Spleen (tissue), 11 donors: ENCODE measurements around the gene HSF2BP. TPM values are rescaled to one million over a fixed set of nuclear protein-coding genes. Genes with fewer than 3 reads are reported as not detected.

Source experiments
- DNase-seq: peaks from one replicate; pipeline ENCODE4 v3.0.0-alpha.2; 2020
- H3K27ac ChIP-seq, 8 donors: fragments of 200-600 bp; sonication (generic) in 7 of 8; 1 replicate in 4 of 8; 2 replicates in 4 of 8; pipeline versions ENCODE4 v1.5.0 to v1.8.0; 2016 to 2021; ENCODE audit warnings: inconsistent platforms in 4 of 8, mild to moderate bottlenecking in 4 of 8, moderate library complexity in 1 of 8
- H3K27me3 ChIP-seq, 7 donors: fragments of 200-600 bp; sonication (generic) in 6 of 7; replicated peaks in 1 of 7; 1 replicate in 4 of 7; 2 replicates in 3 of 7; pipeline versions ENCODE4 v1.5.0 to v1.8.0; 2016 to 2021; ENCODE audit warnings: inconsistent platforms in 3 of 7, mild to moderate bottlenecking in 1 of 7
- H3K36me3 ChIP-seq, 6 donors: fragments of 200-600 bp; sonication (generic) in 5 of 6; 1 replicate in 4 of 6; 2 replicates in 2 of 6; pipeline versions ENCODE4 v1.5.0 to v1.8.0; 2016 to 2021; ENCODE audit warnings: inconsistent platforms in 2 of 6
- H3K4me1 ChIP-seq, 6 donors: fragments of 200-600 bp; sonication (generic) in 5 of 6; 1 replicate in 3 of 6; 2 replicates in 3 of 6; pipeline versions ENCODE4 v1.5.0 to v1.8.0; 2016 to 2021; ENCODE audit warnings: inconsistent platforms in 3 of 6
- H3K4me3 ChIP-seq, 8 donors: fragments of 200-600 bp; sonication (generic) in 7 of 8; 1 replicate in 4 of 8; 2 replicates in 4 of 8; pipeline versions ENCODE4 v1.5.0 to v1.8.0; 2016 to 2021; ENCODE audit warnings: inconsistent platforms in 4 of 8, mild to moderate bottlenecking in 4 of 8, moderate library complexity in 2 of 8
- H3K9me3 ChIP-seq, 8 donors: fragments of 200-600 bp; sonication (generic) in 7 of 8; 1 replicate in 4 of 8; 2 replicates in 4 of 8; pipeline versions ENCODE4 v1.5.0 to v1.8.0; 2016 to 2021; ENCODE audit warnings: inconsistent platforms in 4 of 8
- CTCF ChIP-seq, 11 experiments: fragments of 200-600 bp in 7 of 11; fragments of 450-650 bp in 4 of 11; sonication (generic) in 4 of 11; IDR thresholded peaks in 8 of 11; conservative IDR thresholded peaks in 3 of 11; 1 replicate in 7 of 11; 2 replicates in 4 of 11; pipeline versions ENCODE4 v1.4.0 to v1.8.0; 2016 to 2021; ENCODE audit warnings: antibody characterized with exemption in 11 of 11, inconsistent platforms in 4 of 11, mild to moderate bottlenecking in 1 of 11
- POLR2A ChIP-seq, 3 donors: fragments of 450-650 bp; IDR thresholded peaks; one replicate each; pipeline ENCODE4 v1.5.1; 2017; ENCODE audit warnings: antibody characterized with exemption in 3 of 3, mild to moderate bottlenecking in 1 of 3
- POLR2AphosphoS5 ChIP-seq, 3 donors: sonication (generic); formaldehyde crosslinking; IDR thresholded peaks; one replicate each; pipeline ENCODE4 v1.5.1; 2017; ENCODE audit warnings: antibody characterized with exemption in 3 of 3
- WGBS, 5 donors: extraction: QIAGEN DNeasy Blood & Tissue Kit in 3 of 5; methylation state at CpG; one replicate each; pipeline versions ENCODE4 v1.1.5 to v1.1.7; 2013 to 2018; 5-methylcytosine and 5-hydroxymethylcytosine counted together
- intact Hi-C: fragments of 100-400 bp; cut with DNase I; formaldehyde crosslinking; loops from one replicate; pipeline ENCODE4 v1.15.0; 2023; ENCODE audit warnings: low total_unique reads
- polyA plus RNA-seq, 3 donors: library from polyadenylated mRNA; stranded (reverse); fragments of 200-250 nt; gene quantifications; one replicate each; pipeline ENCODE4 v1.2.1, GENCODE V29; 2013
- total RNA-seq, 7 donors: library from RNA; depleted of rRNA in 3 of 7; stranded (reverse); fragments of >200 nt in 3 of 7; fragmentation: NEBNext Ultra II Directional in 4 of 7; extraction: Animal tissue kit (Norgen Biotek cat#: 25700) in 4 of 7; gene quantifications; one replicate each; pipeline versions ENCODE4 v1.1.0 to v1.2.1, GENCODE V29; 2016 to 2021
- donor health status: healthy with polysubstance abuse.
- donor health status: DM: no; HTN: no; CAD: no; lungs with moderate emphysema.
- donor health status: DM: no; HTN: no; CAD: no.
- donor health status: Bipolar disorder and iron deficiency.
- donor health status: healthy.
- donor health status: DM: no; HTN: no; CAD: no.
- donor health status: DM: yes; HTN: yes; CAD: no.

The HSF2BP gene
- total and polyA plus RNA-seq, 10 donors, result 0.13 to 1.9 (median 0.41) TPM; not detected in 2

- H3K36me3 ChIP-seq, result no peaks in the 10 kb centered on the region
- intact Hi-C loops, result no loop called here
- TF ChIP-seq POLR2A (IDR thresholded peaks at IDR 0.05) (no peak), POLR2AphosphoS5 (IDR thresholded peaks at IDR 0.05) (peak in 1 of 3 donors; percentile 73)
- peaks cover 0 to 16% (median 5%) of the 10 kb centered on the region in 6 donors for H3K4me1 ChIP-seq
- no peak overlapping the region for H3K4me3 ChIP-seq
- WGBS, 5 donors, result 16 to 39% (median 24%) methylated on average over 9 of the region's 9 CpGs
- H3K27ac ChIP-seq, result peak overlapping the region in 7 of 8 donors; percentile 39 to 71 (median 64)
- no peaks in the 10 kb centered on the region for H3K9me3 ChIP-seq
- peaks cover 0 to 6% (median 0%) of the 10 kb centered on the region in 7 donors for H3K27me3 ChIP-seq
- no peak for DNase-seq
Observed at GRCh38 chr21:43585924-43586413, 73.3 kb downstream of the HSF2BP start.

- Histone ChIP-seq H3K27ac (peak overlapping the region in 7 of 8 donors; percentile 39 to 71 (median 64)), H3K36me3 (no peaks in the 10 kb centered on the region), H3K4me3 (no peak overlapping the region), H3K27me3 (peaks cover 0 to 6% (median 0%) of the 10 kb centered on the region in 7 donors), H3K4me1 (peaks cover 0 to 16% (median 5%) of the 10 kb centered on the region in 6 donors), H3K9me3 (no peaks in the 10 kb centered on the region)
- 83 to 85% (median 84%) methylated on average over 4 of the region's 4 CpGs for WGBS, 5 donors
- intact Hi-C loops, result no loop called here
- TF ChIP-seq CTCF (IDR thresholded peaks at IDR 0.05 in 8 of 11, conservative IDR thresholded peaks at IDR 0.05 in 3 of 11), result no peak
- TF ChIP-seq POLR2A (IDR thresholded peaks at IDR 0.05), result no peak
- no peak for TF ChIP-seq POLR2AphosphoS5 (IDR thresholded peaks at IDR 0.05)
- no peak for DNase-seq
Observed at GRCh38 chr21:43585514-43585913, 73.8 kb downstream of the HSF2BP start.

GRCh38 chr21:43581453-43581852, 77.8 kb downstream of the HSF2BP start:
- no peak overlapping the region for H3K4me3 ChIP-seq
- intact Hi-C loops, result no loop called here
- 62 to 87% (median 78%) methylated on average over 3 of the region's 3 CpGs for WGBS, 5 donors
- TF ChIP-seq POLR2A (IDR thresholded peaks at IDR 0.05), result no peak
- no peak for TF ChIP-seq CTCF (IDR thresholded peaks at IDR 0.05 in 8 of 11, conservative IDR thresholded peaks at IDR 0.05 in 3 of 11)
- no peak for TF ChIP-seq POLR2AphosphoS5 (IDR thresholded peaks at IDR 0.05)
- H3K27me3 ChIP-seq, result no peaks in the 10 kb centered on the region
- peaks cover 0 to 11% (median 3%) of the 10 kb centered on the region in 6 donors for H3K4me1 ChIP-seq
- no peaks in the 10 kb centered on the region for H3K36me3 ChIP-seq
- no peaks in the 10 kb centered on the region for H3K9me3 ChIP-seq
- no peak overlapping the region for H3K27ac ChIP-seq
- DNase-seq, result no peak

- Histone ChIP-seq H3K27ac (peak overlapping the region in 1 of 8 donors; percentile 37), H3K4me1 (peaks cover 0 to 18% (median 10%) of the 10 kb centered on the region in 6 donors), H3K9me3 (no peaks in the 10 kb centered on the region), H3K27me3 (peaks cover 0 to 3% (median 0%) of the 10 kb centered on the region in 7 donors), H3K36me3 (no peaks in the 10 kb centered on the region), H3K4me3 (no peak overlapping the region)
- intact Hi-C loops, result no loop called here
- TF ChIP-seq POLR2AphosphoS5 (IDR thresholded peaks at IDR 0.05) (no peak), CTCF (IDR thresholded peaks at IDR 0.05 in 8 of 11, conservative IDR thresholded peaks at IDR 0.05 in 3 of 11) (no peak), POLR2A (IDR thresholded peaks at IDR 0.05) (no peak)
- WGBS, 5 donors, result 69 to 75% (median 72%) methylated on average over 6 of the region's 6 CpGs
- no peak for DNase-seq
Observed at GRCh38 chr21:43578677-43579303, 80.5 kb downstream of the HSF2BP start.
